Activated CD8-positive, alpha-beta T cell treated with anti-CD3 and anti-CD28 coated beads for 36 hours (primary cell): ENCODE results near the gene CSTF1. TPM values are rescaled to one million over a fixed set of nuclear protein-coding genes. Genes with fewer than 3 reads are reported as not detected.

ENCODE experiments used
- ATAC-seq: fragments of 200-7000 bp; cut with Tn5 transposase; one replicate; pipeline ENCODE4 v1.10.0; 2021; ENCODE audit warnings: mild to moderate bottlenecking, moderate library complexity
- CTCF ChIA-PET: fragments of 350-600 bp; sonication (Branson Sonifier 250); formaldehyde crosslinking; loops from one replicate; lab custom pipeline; 2021; ENCODE audit warnings: antibody characterized with exemption; lab: Charles Lee
- POLR2A ChIA-PET: fragments of 350-600 bp; sonication (Branson Sonifier 250); formaldehyde crosslinking; loops from one replicate; lab custom pipeline; 2021; ENCODE audit warnings: antibody characterized with exemption; lab: Charles Lee
- DNase-seq: peaks from one replicate; pipeline ENCODE4 v3.0.0-alpha.2; 2020
- H3K27ac Mint-ChIP-seq: one replicate; pipeline ENCODE4 v1.8.0; 2021; ENCODE audit warnings: mild to moderate bottlenecking, mixed read lengths
- H3K27me3 Mint-ChIP-seq: one replicate; pipeline ENCODE4 v1.8.0; 2021; ENCODE audit warnings: mixed read lengths
- H3K36me3 Mint-ChIP-seq: one replicate; pipeline ENCODE4 v1.8.0; 2021; ENCODE audit warnings: low read depth, mixed read lengths
- H3K4me1 Mint-ChIP-seq: one replicate; pipeline ENCODE4 v1.8.0; 2021; ENCODE audit warnings: low read depth, mixed read lengths
- H3K4me3 Mint-ChIP-seq: one replicate; pipeline ENCODE4 v1.8.0; 2021; ENCODE audit warnings: mild to moderate bottlenecking, moderate library complexity, mixed read lengths
- H3K9me3 Mint-ChIP-seq: one replicate; pipeline ENCODE4 v1.8.0; 2021; ENCODE audit warnings: mixed read lengths
- intact Hi-C: fragments of 100-400 bp; cut with micrococcal nuclease; formaldehyde crosslinking; loops from one replicate; pipeline ENCODE4 v1.10.0; 2022
- total RNA-seq, 2 experiments: library from RNA; stranded (reverse); gene quantifications; one replicate each; pipeline ENCODE4 v1.2.3, GENCODE V29; 2021
- TF ChIP-seq, protein P1 (sequence below): fragments of 200-600 bp; IDR thresholded peaks from one replicate; pipeline ENCODE4 v1.8.0; 2022; ENCODE audit warnings: antibody characterized with exemption, mild to moderate bottlenecking

CSTF1 gene
- total RNA-seq, 2 experiments from 2014 or later, result 63.4 to 66.2 TPM

DNA sequence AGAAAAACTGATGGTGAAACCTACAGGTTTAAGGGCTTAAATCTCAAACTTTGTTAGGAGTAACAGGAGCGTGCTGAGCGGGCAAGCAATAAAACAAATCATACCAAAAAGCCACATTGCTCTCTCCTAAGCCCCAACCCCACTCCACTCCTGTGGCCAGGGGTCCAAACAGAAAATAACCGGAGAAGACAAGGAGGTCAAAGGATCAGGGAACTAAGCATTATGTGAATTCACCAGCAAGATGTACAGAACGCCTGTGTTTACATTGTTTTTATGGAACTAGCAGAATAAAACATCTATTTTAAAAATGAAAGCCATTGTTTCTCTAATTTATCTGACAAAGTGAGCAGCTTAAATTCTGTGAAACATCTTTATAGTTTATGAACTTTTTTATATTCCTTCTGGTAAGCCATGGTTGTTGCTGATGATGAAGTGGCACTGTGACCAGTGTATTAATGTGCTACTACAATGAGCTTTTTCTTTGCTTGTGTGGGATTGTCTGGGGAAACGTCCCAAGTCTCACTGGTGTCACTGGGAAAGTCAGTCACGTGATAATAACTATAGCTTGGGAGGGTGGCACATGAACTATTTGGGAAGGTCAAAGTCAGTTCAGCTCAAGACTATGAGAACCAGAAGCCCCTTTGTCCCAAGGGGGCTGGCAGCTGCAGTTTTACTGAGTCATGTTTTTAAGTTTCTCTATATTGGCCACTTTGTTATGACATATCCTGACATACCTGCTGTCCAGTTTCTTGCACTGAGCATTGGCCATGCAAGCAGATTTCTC, 23.9 kb upstream of the CSTF1 start:
- CTCF ChIA-PET, result no interaction called here
- intact Hi-C loops, result no loop called here
- Mint-ChIP-seq H3K4me1 (peaks cover 9% of the 10 kb centered on the region), H3K36me3 (peaks cover 33% of the 10 kb centered on the region), H3K27ac (no peak overlapping the region), H3K9me3 (no peaks in the 10 kb centered on the region), H3K4me3 (no peak overlapping the region), H3K27me3 (no peaks in the 10 kb centered on the region)
- no peak for DNase-seq
- no peak for ATAC-seq
- POLR2A ChIA-PET, result interaction anchor here (0.9 to 1.9 kb wide), 3 partner anchors 9 to 20 kb away, joined by 3 to 6 read pairs (median 4); partner anchors contain the start of gene FAM210B
- TF ChIP-seq, protein P1, sequence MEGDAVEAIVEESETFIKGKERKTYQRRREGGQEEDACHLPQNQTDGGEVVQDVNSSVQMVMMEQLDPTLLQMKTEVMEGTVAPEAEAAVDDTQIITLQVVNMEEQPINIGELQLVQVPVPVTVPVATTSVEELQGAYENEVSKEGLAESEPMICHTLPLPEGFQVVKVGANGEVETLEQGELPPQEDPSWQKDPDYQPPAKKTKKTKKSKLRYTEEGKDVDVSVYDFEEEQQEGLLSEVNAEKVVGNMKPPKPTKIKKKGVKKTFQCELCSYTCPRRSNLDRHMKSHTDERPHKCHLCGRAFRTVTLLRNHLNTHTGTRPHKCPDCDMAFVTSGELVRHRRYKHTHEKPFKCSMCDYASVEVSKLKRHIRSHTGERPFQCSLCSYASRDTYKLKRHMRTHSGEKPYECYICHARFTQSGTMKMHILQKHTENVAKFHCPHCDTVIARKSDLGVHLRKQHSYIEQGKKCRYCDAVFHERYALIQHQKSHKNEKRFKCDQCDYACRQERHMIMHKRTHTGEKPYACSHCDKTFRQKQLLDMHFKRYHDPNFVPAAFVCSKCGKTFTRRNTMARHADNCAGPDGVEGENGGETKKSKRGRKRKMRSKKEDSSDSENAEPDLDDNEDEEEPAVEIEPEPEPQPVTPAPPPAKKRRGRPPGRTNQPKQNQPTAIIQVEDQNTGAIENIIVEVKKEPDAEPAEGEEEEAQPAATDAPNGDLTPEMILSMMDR, result no peak

DNA sequence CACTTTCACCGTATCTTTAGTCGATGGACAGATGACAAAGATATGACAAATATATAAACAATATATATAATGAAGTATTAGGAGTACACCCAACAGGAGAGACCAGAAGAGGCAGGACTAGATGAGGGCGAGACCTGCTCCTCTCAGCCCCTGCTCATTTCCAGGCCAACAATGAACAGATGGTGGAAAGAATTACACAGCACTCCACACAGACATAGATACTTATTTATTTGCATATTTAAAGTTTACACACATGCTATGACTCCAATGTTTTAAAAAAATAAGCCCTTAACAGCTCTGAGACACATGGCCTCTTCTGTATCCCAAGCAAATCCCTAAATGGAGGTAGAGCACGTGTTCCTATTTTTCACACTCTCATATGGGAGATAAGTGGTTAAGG, 23.3 kb upstream of the CSTF1 start:
- H3K4me3 Mint-ChIP-seq, result no peak overlapping the region
- peaks cover 13% of the 10 kb centered on the region for H3K4me1 Mint-ChIP-seq
- no peaks in the 10 kb centered on the region for H3K9me3 Mint-ChIP-seq
- no peaks in the 10 kb centered on the region for H3K27me3 Mint-ChIP-seq
- ChIA-PET POLR2A (interaction anchor here (0.9 to 1.9 kb wide), 3 partner anchors 9 to 19 kb away, joined by 3 to 6 read pairs (median 4); partner anchors contain the start of gene FAM210B), CTCF (no interaction called here)
- ATAC-seq, result no peak
- no peak for DNase-seq
- intact Hi-C loops, result no loop called here
- TF ChIP-seq, protein P1, result no peak
- H3K27ac Mint-ChIP-seq, result no peak overlapping the region
- H3K36me3 Mint-ChIP-seq, result peaks cover 35% of the 10 kb centered on the region

- no peak overlapping the region for H3K4me3 Mint-ChIP-seq
- CTCF ChIA-PET, result interaction anchor here (0.9 kb wide), 1 partner anchor 28 kb away, joined by 3 read pairs; no protein-coding TSS in a partner anchor
- no peaks in the 10 kb centered on the region for H3K9me3 Mint-ChIP-seq
- H3K36me3 Mint-ChIP-seq, result peaks cover 49% of the 10 kb centered on the region
- H3K27ac Mint-ChIP-seq, result no peak overlapping the region
- ATAC-seq (no peak), DNase-seq (no peak)
- POLR2A ChIA-PET, result interaction anchor here (0.6 to 1.8 kb wide), 4 partner anchors 9 to 1020 kb away, joined by 3 to 7 read pairs (median 4); partner anchors contain the start of gene FAM210B
- no peaks in the 10 kb centered on the region for H3K27me3 Mint-ChIP-seq
- intact Hi-C loops, result no loop called here
- peaks cover 17% of the 10 kb centered on the region for H3K4me1 Mint-ChIP-seq
- TF ChIP-seq, protein P1, result no peak
Measured at GRCh38 chr20:56371977-56372376, 20.5 kb upstream of the CSTF1 start.

- DNase-seq, result no peak
- H3K27ac Mint-ChIP-seq, result no peak overlapping the region
- intact Hi-C loops, result no loop called here
- TF ChIP-seq, protein P1, result no peak
- no peak overlapping the region for H3K4me3 Mint-ChIP-seq
- H3K27me3 Mint-ChIP-seq, result no peaks in the 10 kb centered on the region
- H3K9me3 Mint-ChIP-seq, result no peaks in the 10 kb centered on the region
- peak; percentile 75 for ATAC-seq
- ChIA-PET POLR2A (interaction anchor here (1.0 to 1.8 kb wide), 3 partner anchors 8 to 20 kb away, joined by 3 to 7 read pairs (median 4); partner anchors contain the start of genes CSTF1 and FAM210B), CTCF (interaction anchor here (0.9 kb wide), 1 partner anchor 29 kb away, joined by 3 read pairs; no protein-coding TSS in a partner anchor)
- H3K4me1 Mint-ChIP-seq, result peaks cover 17% of the 10 kb centered on the region
- peaks cover 56% of the 10 kb centered on the region for H3K36me3 Mint-ChIP-seq
Measured at GRCh38 chr20:56372850-56373249, 19.6 kb upstream of the CSTF1 start.

GRCh38 chr20:56373942-56374341, 18.5 kb upstream of the CSTF1 start:
- no peaks in the 10 kb centered on the region for H3K27me3 Mint-ChIP-seq
- TF ChIP-seq, protein P1, result no peak
- H3K4me1 Mint-ChIP-seq, result peaks cover 17% of the 10 kb centered on the region
- ATAC-seq, result peak; percentile 73
- no peaks in the 10 kb centered on the region for H3K9me3 Mint-ChIP-seq
- H3K27ac Mint-ChIP-seq, result no peak overlapping the region
- ChIA-PET CTCF (interaction anchor here (1.2 kb wide), 1 partner anchor 21 kb away, joined by 3 read pairs; no protein-coding TSS in a partner anchor), POLR2A (interaction anchor here (0.7 to 0.8 kb wide), 2 partner anchors 14 to 95 kb away, joined by 3 read pairs; partner anchors contain the start of gene RTF2)
- DNase-seq, result peak; percentile 11
- intact Hi-C loops, result no loop called here
- peaks cover 67% of the 10 kb centered on the region for H3K36me3 Mint-ChIP-seq
- no peak overlapping the region for H3K4me3 Mint-ChIP-seq
